ENCODE measurements around the gene UNC5B. TPM values are rescaled to one million over a fixed set of nuclear protein-coding genes. Genes with fewer than 3 reads are reported as not detected.

Gene UNC5B
- total RNA-seq, 1 experiment from 2014 or later = 0.07 TPM

DNA sequence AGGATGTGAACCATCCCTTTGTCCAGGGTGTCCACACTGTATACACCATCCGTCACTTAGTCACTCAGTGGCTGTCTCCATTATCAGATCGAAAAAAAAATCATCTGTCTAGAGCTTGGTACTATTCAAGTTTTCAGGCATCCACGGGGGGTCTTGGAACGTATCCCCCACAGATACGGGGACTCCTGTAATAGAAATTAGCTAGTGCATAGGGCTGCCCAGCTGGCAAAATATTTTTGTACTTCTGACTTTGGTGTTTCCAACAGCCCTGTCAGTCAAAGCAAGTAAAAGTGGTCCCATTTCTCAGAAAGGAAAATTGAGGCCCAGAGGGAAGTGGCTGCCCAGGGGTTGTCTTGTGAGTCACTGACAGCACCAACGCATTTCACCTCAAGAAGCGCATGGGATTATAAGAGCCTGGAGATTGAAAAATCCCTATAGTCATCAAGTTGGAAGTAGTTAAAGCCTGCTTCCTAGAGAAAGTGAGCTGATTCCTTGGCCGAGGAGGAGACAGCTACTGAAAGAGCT is 54.6 kb downstream of the UNC5B start:
- Mint-ChIP-seq H3K27me3 (ENCODE audit: unreplicated experiment) (peaks cover 87% of the 10 kb centered on the region), H3K4me1 (ENCODE audit: low read depth, unreplicated experiment) (no peaks in the 10 kb centered on the region), H3K4me3 (ENCODE audit: low read depth, unreplicated experiment) (no peak overlapping the region), H3K36me3 (ENCODE audit: insufficient read depth, unreplicated experiment) (no peaks in the 10 kb centered on the region), H3K9me3 (ENCODE audit: low read depth, unreplicated experiment) (no peaks in the 10 kb centered on the region), H3K27ac (ENCODE audit: unreplicated experiment) (peak overlapping the region; percentile 39)
- TF ChIP-seq CTCF (IDR thresholded peaks at IDR 0.05; ENCODE audit: unreplicated experiment) = no peak
- no TSS peak for BruUV-seq (replicated peaks)
- intact Hi-C loops (cut with micrococcal nuclease; ENCODE audit: unreplicated experiment) = no loop called here
- CTCF ChIA-PET = interaction anchor here (1.5 kb wide), 1 partner anchor 26 kb away, joined by 3 read pairs; no protein-coding TSS in a partner anchor
- DNase-seq = no peak

DNA sequence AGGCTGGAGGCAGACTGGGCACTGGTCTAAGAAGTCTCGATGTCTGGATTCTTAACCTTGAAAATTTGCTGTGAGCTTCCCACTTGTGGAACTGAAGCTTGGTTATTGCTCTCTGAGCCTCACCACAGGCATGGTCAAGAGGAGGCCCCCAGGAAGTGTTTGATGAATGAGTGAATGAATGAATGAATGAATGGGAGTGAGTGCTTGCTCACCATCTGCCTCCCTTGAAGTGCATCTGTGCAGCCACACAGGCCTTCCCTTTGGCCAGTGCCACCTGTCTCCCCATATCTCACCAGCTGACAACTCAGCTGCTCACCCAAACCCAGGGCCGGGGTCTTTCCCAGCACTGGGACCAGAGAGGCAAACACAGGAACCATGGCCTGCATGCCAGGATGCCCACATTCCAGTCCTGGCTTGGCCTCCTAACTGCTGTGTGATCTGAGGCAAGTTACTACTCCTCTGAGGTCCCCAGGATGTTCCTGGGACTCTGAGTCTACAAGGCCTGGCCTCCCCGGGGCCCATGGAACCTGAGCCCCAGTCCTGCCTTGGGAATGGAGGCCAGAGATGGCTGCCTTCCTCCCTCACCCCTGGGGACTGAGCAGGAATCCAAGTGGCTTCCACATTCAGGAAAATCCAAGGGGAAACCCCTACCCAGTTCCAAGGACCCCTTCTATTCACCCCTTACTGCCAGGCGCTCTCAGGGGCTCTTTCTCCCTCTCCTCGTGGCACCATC is 55.3 kb downstream of the UNC5B start:
- Mint-ChIP-seq H3K27me3 (ENCODE audit: unreplicated experiment) (peaks cover 80% of the 10 kb centered on the region), H3K27ac (ENCODE audit: unreplicated experiment) (no peak overlapping the region), H3K4me3 (ENCODE audit: low read depth, unreplicated experiment) (no peak overlapping the region), H3K36me3 (ENCODE audit: insufficient read depth, unreplicated experiment) (no peaks in the 10 kb centered on the region), H3K9me3 (ENCODE audit: low read depth, unreplicated experiment) (no peaks in the 10 kb centered on the region), H3K4me1 (ENCODE audit: low read depth, unreplicated experiment) (no peaks in the 10 kb centered on the region)
- no peak for TF ChIP-seq CTCF (IDR thresholded peaks at IDR 0.05; ENCODE audit: unreplicated experiment)
- DNase-seq = no peak
- CTCF ChIA-PET = interaction anchor here (1.5 kb wide), 1 partner anchor 26 kb away, joined by 3 read pairs; no protein-coding TSS in a partner anchor
- BruUV-seq (replicated peaks) = no TSS peak
- intact Hi-C loops (cut with micrococcal nuclease; ENCODE audit: unreplicated experiment) = no loop called here

GRCh38 chr10:71268247-71268691 is 55.9 kb downstream of the UNC5B start:
- no peak for TF ChIP-seq CTCF (IDR thresholded peaks at IDR 0.05; ENCODE audit: unreplicated experiment)
- peak; percentile 28 for DNase-seq
- Mint-ChIP-seq H3K9me3 (ENCODE audit: low read depth, unreplicated experiment) (no peaks in the 10 kb centered on the region), H3K4me3 (ENCODE audit: low read depth, unreplicated experiment) (no peak overlapping the region), H3K27me3 (ENCODE audit: unreplicated experiment) (peaks cover 75% of the 10 kb centered on the region), H3K4me1 (ENCODE audit: low read depth, unreplicated experiment) (no peaks in the 10 kb centered on the region), H3K27ac (ENCODE audit: unreplicated experiment) (no peak overlapping the region), H3K36me3 (ENCODE audit: insufficient read depth, unreplicated experiment) (no peaks in the 10 kb centered on the region)
- CTCF ChIA-PET = interaction anchor here (1.5 kb wide), 1 partner anchor 27 kb away, joined by 3 read pairs; no protein-coding TSS in a partner anchor
- no TSS peak for BruUV-seq (replicated peaks)
- intact Hi-C loops (cut with micrococcal nuclease; ENCODE audit: unreplicated experiment) = no loop called here

- TF ChIP-seq CTCF (IDR thresholded peaks at IDR 0.05; ENCODE audit: unreplicated experiment) = no peak
- Mint-ChIP-seq H3K27me3 (ENCODE audit: unreplicated experiment) (peaks cover 71% of the 10 kb centered on the region), H3K36me3 (ENCODE audit: insufficient read depth, unreplicated experiment) (no peaks in the 10 kb centered on the region), H3K4me3 (ENCODE audit: low read depth, unreplicated experiment) (no peak overlapping the region), H3K27ac (ENCODE audit: unreplicated experiment) (no peak overlapping the region), H3K4me1 (ENCODE audit: low read depth, unreplicated experiment) (no peaks in the 10 kb centered on the region), H3K9me3 (ENCODE audit: low read depth, unreplicated experiment) (no peaks in the 10 kb centered on the region)
- intact Hi-C loops (cut with micrococcal nuclease; ENCODE audit: unreplicated experiment) = no loop called here
- CTCF ChIA-PET = no interaction called here
- no peak for DNase-seq
- BruUV-seq (replicated peaks) = no TSS peak
These were observed 56.4 kb downstream of the UNC5B start for GRCh38 chr10:71268758-71269157.
